Activated naive CD4-positive, alpha-beta T cell treated with Interleukin-2 at 50 U/mL for 16 hours (primary cell): ENCODE results near the gene EHD1.
"Not testable (repeated sequence)": the region's sequence is repeated elsewhere in the genome, so short reads cannot be mapped to it uniquely, and the experiment has no call there.

Experiments
- DNase-seq: peaks from one replicate; pipeline ENCODE4 v3.0.0-alpha.2; 2020

EHD1 gene

DNA sequence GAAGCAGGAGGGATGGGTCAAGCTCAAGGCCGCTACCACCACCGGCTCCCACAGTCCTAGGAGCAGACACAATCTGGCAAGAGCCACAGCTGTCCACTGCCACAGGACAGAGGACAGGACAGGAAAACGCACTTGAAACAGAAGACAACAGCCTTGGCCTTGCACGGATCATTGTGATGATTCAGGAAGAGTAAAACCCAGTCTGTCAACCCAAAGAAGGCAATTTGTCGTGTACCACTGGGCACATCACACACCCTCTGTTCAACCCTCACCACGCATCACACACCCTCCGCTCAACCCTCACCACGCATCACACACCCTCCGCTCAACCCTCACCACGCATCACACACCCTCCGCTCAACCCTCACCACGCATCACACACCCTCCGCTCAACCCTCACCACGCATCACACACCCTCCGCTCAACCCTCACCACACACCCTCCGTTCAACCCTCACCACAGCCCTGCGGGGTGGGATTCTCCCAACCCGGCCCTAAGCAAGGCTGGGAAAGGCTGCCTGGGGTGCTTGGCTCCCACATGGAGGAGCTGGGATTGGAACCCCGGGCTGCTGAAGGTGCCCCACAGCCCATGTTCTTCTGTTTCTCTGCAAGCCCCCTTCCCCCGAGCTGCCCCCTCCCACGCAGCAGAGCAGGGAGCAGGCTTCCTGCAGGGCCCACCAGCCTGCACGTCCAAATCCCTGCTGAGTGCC lies 22.7 kb downstream of the EHD1 start:
- no peak for DNase-seq

DNA sequence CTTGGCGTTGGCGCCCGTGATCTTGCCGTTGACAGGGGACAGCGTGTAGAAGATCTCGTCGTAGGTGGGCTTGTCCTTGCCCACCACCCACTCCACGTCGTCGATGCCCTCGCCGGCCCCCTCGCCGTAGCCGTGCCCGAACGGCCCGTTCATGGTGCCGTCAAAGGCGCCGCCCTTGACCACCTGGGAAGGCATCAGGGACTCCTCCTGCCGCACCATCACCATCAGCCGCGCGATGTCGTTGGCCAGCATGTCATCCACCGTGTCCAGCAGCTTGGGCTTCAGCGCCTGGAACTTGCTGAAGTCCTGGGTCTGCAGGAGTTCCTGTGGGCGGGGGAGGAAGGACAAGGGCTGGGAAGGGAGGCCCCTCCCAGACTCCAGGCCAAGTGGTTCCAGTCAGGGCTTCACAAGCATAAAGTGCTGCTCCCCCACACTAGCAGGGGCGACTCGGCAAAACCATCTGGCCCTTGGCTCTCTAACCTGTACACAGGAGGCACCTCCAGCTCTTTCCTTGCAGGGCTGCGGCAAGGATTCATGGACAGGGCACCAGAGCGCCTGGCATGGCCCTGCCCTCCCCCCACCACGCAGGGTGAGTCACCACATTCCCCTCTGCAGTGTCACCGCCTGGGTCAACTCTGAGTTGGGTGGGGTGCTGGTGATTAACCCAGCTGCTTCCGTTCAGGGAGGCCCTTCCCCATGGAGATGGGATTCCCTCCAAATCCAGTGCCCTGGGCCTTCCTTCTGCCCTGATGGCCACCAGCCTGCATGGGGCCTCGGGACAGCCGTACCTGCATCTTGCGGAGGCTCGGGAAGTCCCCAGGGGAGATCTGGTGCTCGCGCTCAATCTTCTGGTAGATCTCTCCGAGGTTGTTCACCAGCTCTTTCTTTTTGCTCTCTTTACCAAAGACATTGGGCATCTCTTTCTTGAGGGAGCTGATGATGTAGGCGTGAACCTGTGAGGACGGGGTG lies 23.6 kb downstream of the EHD1 start:
- DNase-seq = peak; percentile 65

DNA sequence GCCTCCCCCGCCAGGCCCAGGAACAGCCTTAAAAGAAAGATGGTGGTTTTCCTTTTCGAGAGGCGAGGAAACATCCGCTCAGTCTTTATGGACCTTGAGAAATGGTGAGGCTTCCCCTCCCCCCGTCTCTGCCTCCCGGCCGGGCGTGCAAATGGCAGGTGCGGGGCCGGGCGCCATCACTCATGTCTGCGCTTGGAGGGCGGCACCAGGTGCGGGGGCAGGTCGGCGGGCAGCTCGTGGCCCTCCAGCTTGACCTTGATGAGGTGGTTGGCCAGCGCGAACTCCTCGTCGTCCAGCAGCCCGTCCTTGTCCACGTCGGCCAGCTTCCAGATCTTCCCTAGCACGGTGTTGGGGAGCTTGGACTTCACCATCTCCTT lies 24.3 kb downstream of the EHD1 start:
- no peak for DNase-seq

DNA sequence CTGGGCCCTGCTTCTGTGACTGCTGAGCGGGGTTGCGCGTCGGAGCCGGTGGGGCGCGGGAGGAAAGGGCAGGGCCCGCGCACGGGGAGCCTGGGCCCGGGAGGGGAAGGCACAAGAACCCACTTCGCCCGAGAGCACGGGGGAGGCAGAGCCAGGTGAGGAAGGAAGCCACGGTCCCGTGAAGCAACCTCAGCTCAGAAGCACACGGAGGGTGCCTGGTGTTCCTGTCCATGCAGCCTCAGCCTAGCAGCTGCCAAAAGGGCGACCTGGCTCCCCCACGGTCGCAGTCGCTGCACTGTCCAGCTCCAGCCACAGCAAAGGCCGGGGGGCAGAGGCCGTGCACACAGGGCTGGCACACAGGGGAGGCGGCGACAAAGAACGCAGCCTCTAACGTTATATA lies 24.7 kb downstream of the EHD1 start:
- no peak for DNase-seq

DNA sequence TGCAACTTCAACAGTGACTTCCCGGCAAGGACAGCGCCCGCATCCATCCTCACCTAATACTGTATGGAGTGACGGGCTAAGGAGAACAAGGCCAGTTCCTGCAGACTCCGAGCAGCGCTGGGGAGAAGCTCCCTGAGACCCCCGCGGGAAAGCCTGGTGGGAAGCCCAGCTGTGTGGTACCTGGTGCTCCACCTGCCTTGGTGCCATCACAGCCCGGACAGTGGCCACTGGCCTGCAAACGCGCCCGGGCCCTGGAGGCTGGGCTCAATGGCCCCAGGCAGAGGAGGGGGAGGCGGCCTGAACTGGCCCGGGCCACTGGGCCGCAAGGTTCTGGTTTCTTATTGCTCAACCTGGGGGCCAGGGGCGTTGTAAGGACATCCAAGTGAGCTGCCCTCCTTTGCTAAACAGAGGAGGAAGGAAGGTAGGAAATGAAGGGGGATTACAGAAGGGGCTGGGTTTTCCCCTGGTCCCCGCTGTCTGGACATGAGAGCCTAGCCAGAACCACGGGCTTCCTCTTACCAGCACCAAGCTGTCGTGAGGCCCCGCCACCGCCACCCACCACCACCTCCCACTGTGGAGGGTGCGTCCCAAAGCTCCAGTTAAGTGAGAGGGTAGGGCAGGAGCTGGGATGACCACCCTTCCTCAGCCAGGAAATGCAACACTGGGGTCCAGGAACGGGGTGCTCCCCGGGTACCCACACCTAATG lies 25.5 kb downstream of the EHD1 start:
- DNase-seq = no peak

DNA sequence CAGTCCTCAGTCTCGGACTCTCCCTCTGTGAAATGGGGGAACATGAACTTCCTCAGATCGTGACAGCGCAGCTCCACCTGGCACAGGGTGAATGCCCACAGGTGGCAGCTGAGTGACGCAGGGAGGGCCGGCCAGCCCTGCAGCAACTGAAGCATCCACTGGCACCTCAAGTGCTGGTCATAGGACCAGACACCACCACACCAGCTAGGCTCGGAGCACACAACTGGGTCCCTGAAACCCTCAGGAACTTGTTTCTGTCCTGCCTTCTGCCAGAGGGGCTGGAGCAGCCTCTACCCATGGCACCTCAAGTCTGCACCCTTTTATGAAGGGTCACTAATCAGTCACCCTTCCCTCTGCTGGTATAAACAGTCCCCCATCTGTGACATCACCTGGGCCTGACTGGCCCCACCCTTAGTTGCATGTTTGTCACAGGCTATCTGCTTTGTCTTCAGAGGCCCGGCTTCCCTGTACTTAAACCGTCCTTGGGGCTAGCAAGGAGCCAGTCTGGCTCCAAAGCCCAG lies 26.5 kb downstream of the EHD1 start:
- DNase-seq = no peak

DNA sequence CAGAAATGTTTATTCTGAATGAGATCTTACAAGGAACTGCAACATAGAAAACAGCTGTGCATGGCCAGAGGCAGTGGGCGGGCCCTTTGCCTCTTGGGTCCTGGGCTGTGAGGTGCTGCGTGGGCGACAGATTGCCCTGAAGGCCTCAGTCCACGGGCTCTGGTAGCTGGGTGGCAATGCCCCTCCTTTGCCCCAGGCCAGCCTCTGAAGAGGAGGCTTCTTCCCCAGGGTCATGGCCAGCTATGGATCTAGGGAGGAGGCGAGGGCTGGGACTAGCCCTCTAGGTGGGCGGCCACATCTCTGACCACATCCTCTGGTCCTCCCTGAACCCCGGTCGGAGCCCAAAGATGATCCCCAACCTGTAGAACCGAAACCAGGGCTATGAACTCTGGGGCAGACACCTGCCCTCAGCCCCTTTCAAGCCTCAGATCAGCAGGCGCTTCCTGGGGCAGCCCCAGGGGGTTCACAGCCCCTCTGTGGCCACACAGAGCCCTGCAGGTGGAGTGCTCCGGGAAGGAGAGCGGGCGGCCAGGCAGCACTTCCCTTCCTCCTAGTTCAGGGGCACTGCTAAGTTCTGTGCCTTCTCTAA lies 27.3 kb downstream of the EHD1 start:
- DNase-seq = peak; percentile 60

DNA sequence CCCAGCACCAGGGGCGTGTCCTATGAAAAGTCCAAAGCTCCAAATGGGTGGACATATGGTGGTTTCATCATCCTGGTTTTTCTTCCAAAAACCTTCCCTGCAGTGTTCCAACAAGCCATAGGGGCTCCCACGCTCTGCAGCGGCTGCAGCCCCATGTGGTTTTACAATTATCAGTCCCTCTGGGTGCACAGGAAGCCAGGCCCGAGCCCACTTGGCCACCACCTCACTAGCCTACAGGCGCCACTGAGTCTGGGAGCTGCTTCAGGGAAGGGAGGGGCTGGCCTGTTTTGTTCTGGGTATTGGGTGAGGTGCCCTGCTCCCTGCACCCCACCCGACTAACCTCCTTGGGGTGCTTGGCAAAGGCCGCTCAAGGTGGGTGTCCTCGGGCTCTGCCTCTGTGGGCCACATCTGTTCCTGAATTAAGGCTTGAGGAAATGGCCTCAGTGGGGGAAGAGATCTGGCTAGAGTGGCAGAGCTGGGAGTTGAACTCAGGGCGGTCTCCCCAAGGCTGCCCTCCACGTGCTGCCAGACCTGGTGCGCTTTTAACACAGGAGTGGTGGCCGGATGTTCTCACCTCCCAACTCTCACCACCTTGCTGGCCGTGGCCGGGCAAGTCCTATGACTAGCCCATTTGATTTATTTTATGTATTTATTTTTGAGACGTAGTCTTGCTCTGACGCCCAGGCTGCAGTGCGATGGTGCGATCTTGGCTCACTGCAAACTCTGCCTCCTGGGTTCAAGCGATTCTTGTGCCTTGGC lies 28.6 kb downstream of the EHD1 start:
- DNase-seq = no peak

DNA sequence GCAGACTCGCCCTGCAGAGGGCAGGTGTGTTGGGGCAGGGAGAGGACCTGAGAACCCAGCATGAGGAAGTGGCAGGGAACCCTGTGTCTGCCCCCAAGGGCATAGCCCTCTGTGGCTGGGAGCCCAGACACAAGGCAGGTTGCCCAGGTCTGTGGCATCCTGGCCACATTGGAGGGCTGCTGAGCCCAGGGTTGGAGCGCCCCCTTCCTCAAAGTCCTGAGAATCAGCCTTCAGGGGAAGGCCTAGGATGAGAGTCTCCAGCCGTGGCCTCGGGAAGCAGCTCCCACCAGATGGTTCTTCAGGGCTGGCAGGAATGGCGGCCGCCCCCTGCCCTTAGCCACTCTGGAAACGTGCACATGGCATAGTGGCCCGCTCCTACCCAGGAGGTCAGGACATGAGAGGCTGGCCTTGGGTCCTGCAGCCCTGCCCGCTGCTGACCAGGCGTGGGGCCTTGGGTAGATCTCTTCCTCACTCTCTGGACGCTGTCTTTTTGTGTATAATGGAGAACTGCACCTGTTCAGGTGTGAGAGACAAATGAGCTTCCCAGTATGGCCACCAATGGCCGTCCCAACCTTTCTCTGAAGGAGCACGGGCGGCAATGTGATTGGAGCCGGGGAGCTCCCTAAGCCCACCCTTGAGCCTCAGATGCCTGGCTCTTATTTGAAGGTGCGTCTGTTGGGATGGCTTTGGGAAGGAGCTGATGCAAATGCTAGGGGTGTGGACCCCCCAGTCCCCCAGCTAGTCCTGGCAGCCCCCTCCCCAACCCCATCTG lies 29.4 kb downstream of the EHD1 start:
- no peak for DNase-seq

DNA sequence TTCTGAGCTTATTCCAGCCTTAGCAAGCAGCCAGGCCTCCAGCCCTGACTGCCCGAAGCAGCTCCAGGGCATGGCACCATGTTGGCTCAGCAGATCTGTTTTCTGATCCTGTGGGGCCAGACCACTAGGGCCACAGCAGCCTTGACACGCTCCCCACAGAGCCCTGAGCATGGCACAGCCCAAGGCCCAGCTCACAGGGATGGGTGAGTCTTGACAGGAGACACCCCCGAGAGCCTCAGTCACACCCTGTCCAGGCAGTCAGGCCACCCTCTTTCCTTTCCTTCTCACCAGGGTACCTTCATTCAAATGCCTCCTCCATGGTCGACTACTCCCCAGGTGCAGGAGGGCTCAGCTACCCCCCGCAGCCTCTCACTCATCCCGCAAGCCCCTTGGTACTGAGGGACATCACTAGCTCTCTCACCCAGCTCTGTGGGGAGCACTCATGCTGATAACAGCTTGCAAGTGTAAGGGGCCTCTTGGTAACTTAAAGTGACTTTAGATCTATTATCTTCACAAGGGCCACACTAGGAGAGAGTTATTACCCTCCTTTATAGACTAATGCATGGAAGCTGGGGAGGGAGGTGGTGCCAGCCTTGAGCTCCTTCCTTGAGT lies 30.1 kb downstream of the EHD1 start:
- DNase-seq = no peak

DNA sequence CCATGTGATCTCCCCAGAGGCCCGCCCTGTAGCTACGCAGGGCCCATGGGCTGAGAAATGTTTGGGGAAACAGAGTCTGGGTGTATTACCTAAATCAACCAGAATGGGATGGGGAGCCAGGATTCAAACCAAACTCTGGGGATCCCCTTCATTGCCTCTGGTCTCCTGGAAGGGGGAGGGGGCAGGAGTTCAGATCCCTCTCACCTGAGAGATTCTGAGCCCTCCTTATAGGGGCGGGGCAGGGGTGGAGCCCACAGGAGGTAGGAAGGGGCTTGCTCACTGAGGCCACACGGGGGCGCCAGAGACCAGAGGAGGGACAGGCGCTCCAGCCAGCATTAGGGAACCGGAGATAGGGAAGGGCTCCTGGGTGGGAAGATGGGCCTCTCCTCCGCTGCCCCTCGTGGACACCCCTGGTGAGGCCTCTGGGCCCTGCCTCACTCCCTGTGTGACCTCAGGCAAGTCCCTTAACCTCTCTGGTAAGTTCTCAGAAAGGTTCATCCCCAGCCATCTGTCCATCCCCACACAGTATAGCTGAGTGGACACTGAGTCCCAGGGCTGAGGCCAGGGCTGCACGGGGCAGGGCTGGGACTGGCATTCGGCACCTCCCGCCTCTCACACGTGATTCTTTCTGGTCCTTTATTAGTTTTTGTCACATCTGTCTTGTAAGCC lies 31.3 kb downstream of the EHD1 start:
- peak; percentile 92 for DNase-seq

DNA sequence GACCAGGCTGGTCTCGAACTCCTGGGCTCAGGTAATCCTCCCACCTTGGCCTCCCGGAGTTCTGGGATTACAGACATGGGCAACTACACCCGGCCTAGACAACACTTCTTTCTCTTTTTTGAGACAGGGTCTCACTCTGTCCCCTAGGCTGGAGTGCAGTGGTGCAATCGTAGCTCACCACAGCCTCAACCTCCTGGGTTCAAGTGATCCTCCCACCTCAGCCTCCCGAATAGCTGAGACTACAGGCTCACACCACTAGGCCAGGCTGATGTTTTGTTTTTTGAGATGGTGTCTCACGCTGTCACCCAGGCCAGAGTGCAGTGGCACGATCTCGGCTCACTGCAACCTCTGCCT lies 32.7 kb downstream of the EHD1 start:
- not testable (repeated sequence) for DNase-seq

DNA sequence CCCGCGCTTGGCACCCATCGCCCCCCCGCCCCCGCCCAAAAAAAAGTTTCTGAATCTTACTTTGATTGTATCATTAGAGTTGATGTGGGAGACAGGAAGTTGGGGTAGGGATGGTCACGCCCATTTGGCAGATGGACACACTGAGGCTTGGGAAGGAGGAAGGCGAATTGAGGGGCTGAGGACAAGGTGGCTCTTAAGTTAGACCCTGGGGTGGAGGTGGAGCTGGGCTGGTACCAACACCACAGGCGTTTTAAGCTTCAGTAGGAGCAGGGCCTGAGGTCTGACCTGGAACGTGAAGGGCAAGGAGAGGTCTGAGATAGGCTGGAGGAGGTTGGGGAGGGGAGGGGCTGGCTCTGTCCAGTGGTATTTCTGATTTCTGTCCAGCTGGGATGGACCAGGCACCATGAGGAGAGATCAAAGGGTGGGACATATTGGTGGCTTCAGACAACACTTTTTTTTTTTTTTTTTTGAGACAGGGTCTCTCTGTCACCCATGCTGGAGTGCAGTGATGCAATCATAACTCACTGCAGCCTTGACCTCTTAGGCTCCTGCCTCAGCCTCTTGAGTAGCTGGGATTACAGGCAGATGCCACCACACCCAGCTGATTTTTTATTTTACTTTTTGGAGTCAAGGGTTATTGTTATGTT lies 33.2 kb downstream of the EHD1 start:
- DNase-seq = no peak

DNA sequence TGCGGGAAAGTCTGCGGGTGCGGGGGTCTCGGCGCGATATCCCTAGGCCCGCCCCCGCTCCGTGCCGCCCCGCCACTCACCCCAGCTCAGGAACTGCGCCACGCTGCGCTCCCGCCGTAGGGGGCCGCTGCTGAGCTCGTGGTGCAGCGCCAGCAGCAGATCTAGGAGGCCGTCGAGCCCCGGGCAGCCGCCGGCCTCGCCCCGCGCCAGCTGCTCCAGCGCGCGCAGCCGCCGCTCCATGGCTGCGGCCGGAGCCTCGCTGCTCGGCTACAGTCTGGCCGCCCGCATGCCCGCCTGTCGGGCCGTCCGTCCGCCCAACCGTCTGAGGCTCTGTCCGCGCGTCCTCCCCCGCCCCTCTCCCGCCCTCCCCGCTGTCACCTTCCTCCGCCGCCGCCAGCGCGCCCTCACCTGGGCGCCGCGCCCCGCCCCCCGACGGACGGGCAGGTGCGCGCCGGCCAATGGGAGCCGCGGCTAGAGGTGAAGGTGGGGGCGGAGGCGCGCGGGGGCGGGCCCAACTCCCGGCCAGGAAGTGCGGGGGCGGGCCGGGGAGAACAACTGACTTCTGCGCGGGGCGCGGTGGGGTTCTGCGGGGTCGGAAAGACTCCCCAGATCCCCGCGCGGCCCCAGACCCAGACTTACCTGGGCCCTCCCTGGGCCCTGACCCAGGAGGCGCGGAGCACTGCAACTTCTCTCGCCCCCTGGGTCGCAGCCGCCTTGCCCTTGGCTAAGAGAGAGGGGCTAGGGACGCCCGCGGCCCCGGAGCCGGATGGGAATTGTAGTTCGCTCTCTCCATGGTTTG lies 33.9 kb downstream of the EHD1 start, which contains the start of gene CDC42BPG:
TSS of gene CDC42BPG (minus strand) at position 324 of the 799 bp plus-strand sequence. CDS start at position 240, 84 bp downstream.
- peak; percentile 69 for DNase-seq

DNA sequence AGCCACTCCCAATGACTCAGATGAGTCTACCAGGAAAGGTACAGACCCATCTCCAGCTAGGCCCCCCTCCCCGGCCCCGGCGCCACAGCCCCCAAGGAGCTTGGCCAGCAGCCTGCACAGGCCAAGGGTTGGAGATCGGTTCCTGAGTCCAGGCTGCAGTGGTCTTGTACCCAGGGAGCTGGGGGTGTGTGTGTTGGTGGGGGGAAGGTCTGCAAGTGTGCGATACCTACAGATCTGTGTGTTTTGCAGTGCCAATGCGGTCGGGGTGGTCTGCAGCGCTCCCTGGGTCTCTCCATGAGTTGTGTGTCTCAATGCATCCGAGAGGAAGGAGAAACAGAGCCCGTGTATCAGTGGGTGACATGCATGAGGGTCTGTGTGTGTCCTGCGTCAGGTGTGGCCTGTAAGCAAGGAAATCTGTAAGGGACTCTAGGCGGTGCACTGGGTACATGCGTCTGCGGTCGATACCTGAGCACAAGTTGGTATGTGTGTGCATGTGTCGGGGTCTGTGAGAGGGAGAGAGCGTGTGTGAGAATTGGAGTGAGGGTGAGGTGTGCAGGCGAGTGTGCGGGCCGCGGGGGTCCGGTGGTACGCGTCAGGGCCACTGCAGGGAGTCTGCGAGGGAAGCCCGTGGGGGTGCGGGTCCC lies 34.6 kb downstream of the EHD1 start:
- no peak for DNase-seq

DNA sequence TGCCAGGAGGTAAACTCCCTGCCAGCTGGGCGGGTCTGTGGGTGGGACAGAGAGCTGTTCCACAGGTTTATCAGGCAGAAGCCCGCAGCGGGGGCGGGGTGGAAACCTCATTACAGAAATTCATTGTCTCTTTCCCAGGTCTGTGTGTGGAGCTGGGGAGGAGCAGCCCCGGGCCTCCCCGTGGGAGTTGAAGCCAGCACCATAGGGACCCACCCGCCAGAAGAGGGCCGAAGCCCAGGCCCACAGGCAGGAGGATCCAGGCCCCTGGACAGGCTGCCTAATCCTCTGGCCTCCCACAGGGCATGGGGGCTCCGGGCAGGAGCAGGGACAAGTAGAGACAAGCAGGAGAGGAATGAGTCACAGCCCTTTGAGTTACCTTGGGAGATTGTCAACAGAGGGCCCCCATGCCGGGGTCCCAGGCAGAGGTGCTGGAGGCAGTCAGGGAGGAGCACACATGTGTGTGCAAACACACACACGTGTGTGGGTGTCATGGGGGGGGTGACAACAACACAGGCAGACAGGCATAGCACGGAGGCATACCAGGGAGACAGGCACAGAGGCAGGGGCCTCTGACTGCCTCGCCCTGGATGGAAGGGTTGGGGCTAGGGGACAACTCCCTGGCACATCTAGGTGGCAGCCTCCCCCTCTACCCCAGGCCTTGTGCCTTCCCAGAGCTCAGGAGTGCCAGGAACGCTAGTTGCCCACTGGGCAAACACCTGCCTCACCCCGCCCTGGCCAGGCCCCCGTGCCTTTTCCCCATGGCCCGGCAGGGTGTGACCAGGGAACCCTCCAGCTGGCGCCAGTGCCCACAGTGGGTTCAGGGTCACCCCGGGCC lies 35.4 kb downstream of the EHD1 start:
- no peak for DNase-seq

DNA sequence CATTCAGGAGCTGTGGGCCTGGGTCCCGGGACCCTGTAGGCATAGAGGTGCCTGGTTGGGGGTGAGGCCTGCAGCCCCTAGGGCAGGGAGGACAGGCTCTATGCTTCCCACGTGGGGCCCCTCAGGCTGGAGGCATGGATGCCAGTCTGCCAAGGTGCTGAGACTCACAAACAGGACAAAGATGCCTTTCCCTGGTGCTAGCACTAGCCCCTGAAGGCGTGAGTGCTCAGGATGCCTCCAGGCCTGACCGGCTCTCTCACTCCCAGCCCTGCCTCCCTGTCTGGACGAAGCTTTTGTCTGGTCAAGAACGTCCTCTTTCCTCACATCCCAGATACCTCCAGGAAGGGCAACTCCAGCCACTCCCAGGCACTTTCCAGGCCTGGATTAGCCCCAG lies 36.1 kb downstream of the EHD1 start:
- no peak for DNase-seq
